HepG2 (cell line): ENCODE measurements around the gene MFSD12. TPM values are rescaled to one million over a fixed set of nuclear protein-coding genes. Genes with fewer than 3 reads are reported as not detected.

Source experiments
- AGO2 ChIP-seq: fragments of 200-400 bp; formaldehyde crosslinking; optimal IDR thresholded peaks from 2 replicates; pipeline ENCODE3; 2017; ENCODE audit warnings: mild to moderate bottlenecking, low read depth, low read length, moderate library complexity
- AHR ChIP-seq: IDR thresholded peaks from 2 replicates; pipeline ENCODE4 v1.6.1; 2018; ENCODE audit warnings: missing genetic modification reagents, missing compliant biosample characterization
- ATRX ChIP-seq: sonication (generic); formaldehyde crosslinking; IDR thresholded peaks from 2 replicates; pipeline ENCODE4 v1.4.0; 2020; ENCODE audit warnings: missing genetic modification reagents, borderline replicate concordance
- BORCS8-MEF2B ChIP-seq: sonication (generic); formaldehyde crosslinking; IDR thresholded peaks from 2 replicates; pipeline ENCODE4 v1.8.0; 2022; ENCODE audit warnings: mild to moderate bottlenecking, missing genetic modification reagents
- KLF13 ChIP-seq: sonication (generic); formaldehyde crosslinking; IDR thresholded peaks from 2 replicates; pipeline ENCODE4 v1.4.0; 2020; ENCODE audit warnings: mild to moderate bottlenecking, missing genetic modification reagents
- MEIS2 ChIP-seq: sonication (generic); formaldehyde crosslinking; IDR thresholded peaks from 2 replicates; pipeline ENCODE4 v1.9.0; 2021; ENCODE audit warnings: mild to moderate bottlenecking, missing genetic modification reagents
- NFYC ChIP-seq: IDR thresholded peaks from 2 replicates; pipeline ENCODE4 v1.6.1; 2016; ENCODE audit warnings: missing genetic modification reagents, missing compliant biosample characterization
- NR1H2 ChIP-seq: sonication (generic); formaldehyde crosslinking; IDR thresholded peaks from 2 replicates; pipeline ENCODE4 v1.8.1; 2022; ENCODE audit warnings: low read depth, missing genetic modification reagents, borderline replicate concordance
- PRDM4 ChIP-seq: sonication (generic); formaldehyde crosslinking; IDR thresholded peaks from 2 replicates; pipeline ENCODE4 v1.9.0; 2021; ENCODE audit warnings: missing genetic modification reagents, borderline replicate concordance
- SKIL ChIP-seq: sonication (generic); formaldehyde crosslinking; IDR thresholded peaks from 2 replicates; pipeline ENCODE4 v1.8.0; 2022; ENCODE audit warnings: missing genetic modification reagents, mild to moderate bottlenecking, moderate library complexity, borderline replicate concordance
- SOX6 ChIP-seq, 2 experiments: fragments of 450-650 bp in 1 of 2; sonication (generic) in 1 of 2; formaldehyde crosslinking in 1 of 2; IDR thresholded peaks; 2 replicates each; pipeline versions ENCODE4 v1.4.0 to v1.6.1; 2017 to 2020; ENCODE audit warnings: antibody characterized with exemption in 1 of 2, mild to moderate bottlenecking in 1 of 2, missing genetic modification reagents in 1 of 2
- SP1 ChIP-seq, 2 experiments: fragments of 450-650 bp in 1 of 2; sonication (generic) in 1 of 2; formaldehyde crosslinking in 1 of 2; IDR thresholded peaks; 2 replicates each; pipeline versions ENCODE4 v1.4.0 to v1.6.1; 2016 to 2020; ENCODE audit warnings: missing genetic modification reagents in 1 of 2
- SP5 ChIP-seq: IDR thresholded peaks from 2 replicates; pipeline ENCODE4 v1.6.1; 2016; ENCODE audit warnings: low read depth, borderline replicate concordance
- SPEN ChIP-seq: sonication (generic); formaldehyde crosslinking; IDR thresholded peaks from 2 replicates; pipeline ENCODE4 v1.5.1; 2020; ENCODE audit warnings: low read depth, mild to moderate bottlenecking, missing genetic modification reagents
- TFDP1 ChIP-seq: IDR thresholded peaks from 2 replicates; pipeline ENCODE4 v1.6.1; 2016; ENCODE audit warnings: missing compliant biosample characterization, missing genetic modification reagents, borderline replicate concordance
- ZNF20 ChIP-seq: sonication (generic); formaldehyde crosslinking; IDR thresholded peaks from 2 replicates; pipeline ENCODE4 v1.4.0; 2020; ENCODE audit warnings: mild to moderate bottlenecking, moderate library complexity, missing genetic modification reagents
- ZNF207 ChIP-seq: fragments of 450-650 bp; IDR thresholded peaks from 2 replicates; pipeline ENCODE4 v1.6.1; 2016; ENCODE audit warnings: antibody characterized with exemption, borderline replicate concordance
- ZNF33B ChIP-seq: sonication (generic); formaldehyde crosslinking; IDR thresholded peaks from 2 replicates; pipeline ENCODE4 v1.5.1; 2020; ENCODE audit warnings: mild to moderate bottlenecking, missing genetic modification reagents
- ZNF343 ChIP-seq: sonication (generic); formaldehyde crosslinking; IDR thresholded peaks from 2 replicates; pipeline ENCODE4 v1.4.0; 2020; ENCODE audit warnings: mild to moderate bottlenecking, missing genetic modification reagents
- ZNF451 ChIP-seq: sonication (generic); formaldehyde crosslinking; IDR thresholded peaks from 2 replicates; pipeline ENCODE4 v1.5.0; 2020; ENCODE audit warnings: mild to moderate bottlenecking, missing genetic modification reagents
- ZNF704 ChIP-seq: sonication (generic); formaldehyde crosslinking; IDR thresholded peaks from 2 replicates; pipeline ENCODE4 v1.8.1; 2023; ENCODE audit warnings: mild to moderate bottlenecking, inconsistent platforms, moderate library complexity, missing genetic modification reagents, borderline replicate concordance
- ZNF772 ChIP-seq: sonication (generic); formaldehyde crosslinking; IDR thresholded peaks from 2 replicates; pipeline ENCODE4 v1.5.0; 2020; ENCODE audit warnings: mild to moderate bottlenecking, missing genetic modification reagents
- ZNF792 ChIP-seq: IDR thresholded peaks from 2 replicates; pipeline ENCODE4 v1.6.1; 2016
- polyA plus RNA-seq, 8 experiments: library from polyadenylated mRNA; depleted of rRNA in 3 of 8; stranded (reverse) in 7 of 8; unstranded in 1 of 8; fragments of >200 nt; fragmentation: Illumina TruSeq in 4 of 8; extraction: Trizol in 4 of 8; gene quantifications; 2 replicates each; pipeline versions ENCODE4 v1.2.1 to v1.2.3, GENCODE V29; 2011 to 2016; ENCODE audit warnings: low read depth in 4 of 8, missing spikeins in 1 of 8, mixed read lengths in 1 of 8; ENCODE audit not compliant: insufficient read depth in 1 of 8
- total RNA-seq, 5 experiments: library from RNA; depleted of rRNA; stranded (reverse); fragments of >200 nt; fragmentation: Illumina TruSeq; extraction: Trizol; gene quantifications; 2 replicates each; pipeline ENCODE4 v1.2.3, GENCODE V29; 2016; ENCODE audit warnings: low read depth in 1 of 5

Gene MFSD12
- total and polyA plus RNA-seq, 2 of the 13 experiments (the other 11 are each of a cell fraction or from before 2014, with no cell fraction given) = 27.2 to 29.1 TPM

- TF ChIP-seq ZNF772 (peak; percentile 55; the same call in 1 of the 2 replicates), ATRX (CRISPR knock-in tag) (no peak), MEIS2 (no peak), SP1 (IDR thresholded peaks at IDR 0.05) (no peak), SP1 (CRISPR knock-in tag; IDR thresholded peaks at IDR 0.05) (peak; percentile 87), ZNF33B (CRISPR knock-in tag) (peak; percentile 42; the same call in 1 of the 2 replicates), KLF13 (CRISPR knock-in tag) (0 out of 2 replicates have a peak, but pooled peaks have one; percentile 64), PRDM4 (CRISPR knock-in tag) (no peak), NFYC (peak; percentile 32; the same call in 1 of the 2 replicates), SP5 (CRISPR knock-in tag) (peak; percentile 19; the same call in 1 of the 2 replicates), ZNF704 (CRISPR knock-in tag) (no peak), NR1H2 (CRISPR knock-in tag) (no peak), ZNF343 (CRISPR knock-in tag) (no peak), SOX6 (IDR thresholded peaks at IDR 0.05) (no peak), SOX6 (CRISPR knock-in tag; IDR thresholded peaks at IDR 0.05) (peak; percentile 23; the same call in 1 of the 2 replicates), ZNF20 (CRISPR knock-in tag) (no peak), TFDP1 (CRISPR knock-in tag) (peak; percentile 88), SKIL (CRISPR knock-in tag) (no peak), ZNF451 (peak; percentile 27; the same call in 1 of the 2 replicates), SPEN (CRISPR knock-in tag) (peak; percentile 87), BORCS8-MEF2B (CRISPR knock-in tag) (no peak; the same call in 1 of the 2 replicates), ZNF207 (no peak), AHR (CRISPR knock-in tag) (no peak), ZNF792 (CRISPR knock-in tag) (peak; percentile 59; the same call in 1 of the 2 replicates), AGO2 (no peak)
Measured at GRCh38 chr19:3505598-3506383, 51.6 kb downstream of the MFSD12 start, which contains the start of gene FZR1 (continued).
